Right atrium auricular region (tissue), 2 donors: ENCODE results near the gene POLQ. TPM values are rescaled to one million over a fixed set of nuclear protein-coding genes. Genes with fewer than 3 reads are reported as not detected.
"Not testable (repeated sequence)": the region's sequence is repeated elsewhere in the genome, so short reads cannot be mapped to it uniquely, and the experiment has no call there.

Experiments used
- DNase-seq: peaks from one replicate; pipeline ENCODE4 v3.0.0-alpha.2; 2019; ENCODE audit warnings: low spot score
- H3K27ac ChIP-seq, 2 donors: fragments of 200-600 bp; sonication (generic); 1 replicate in 1 of 2; 2 replicates in 1 of 2; pipeline ENCODE4 v1.5.1; 2016 to 2019
- H3K27me3 ChIP-seq, 2 donors: fragments of 200-600 bp; sonication (generic); one replicate each; pipeline versions ENCODE4 v1.5.1 to v1.6.0; 2017 to 2019
- H3K36me3 ChIP-seq: fragments of 200-600 bp; sonication (generic); one replicate; pipeline ENCODE4 v1.5.1; 2016
- H3K4me1 ChIP-seq, 2 donors: fragments of 200-600 bp; sonication (generic); one replicate each; pipeline versions ENCODE4 v1.5.1 to v1.6.0; 2017 to 2019
- H3K4me3 ChIP-seq, 2 donors: fragments of 200-600 bp; sonication (generic); 1 replicate in 1 of 2; 2 replicates in 1 of 2; pipeline ENCODE4 v1.5.1; 2017 to 2019; ENCODE audit warnings: mild to moderate bottlenecking in 1 of 2, moderate library complexity in 1 of 2
- H3K9me3 ChIP-seq, 2 donors: fragments of 200-600 bp; sonication (generic); one replicate each; pipeline ENCODE4 v1.5.1; 2019
- total RNA-seq, 2 donors: library from RNA; depleted of rRNA; stranded (reverse); fragments of >200 nt; gene quantifications; one replicate each; pipeline ENCODE4 v1.1.0, GENCODE V29; 2016
- TF ChIP-seq, protein P1 (sequence below), 2 donors: fragments of 200-600 bp; sonication (generic); IDR thresholded peaks; one replicate each; pipeline ENCODE4 v1.5.1; 2019; ENCODE audit warnings: antibody characterized with exemption in 2 of 2

The POLQ gene
- total RNA-seq, result under 1 TPM; 0.28 to 0.41 TPM

- no peaks in the 10 kb centered on the region for H3K36me3 ChIP-seq
- no peaks in the 10 kb centered on the region for H3K27me3 ChIP-seq
- peak; percentile 92 for DNase-seq
- H3K9me3 ChIP-seq, result no peaks in the 10 kb centered on the region
- H3K4me3 ChIP-seq, result peak within 1 kb of the TSS; percentile 46 to 63
- H3K4me1 ChIP-seq, result peaks cover 0 to 8% of the 10 kb centered on the region in 2 donors
- H3K27ac ChIP-seq, result peak within 1 kb of the TSS; percentile 71 to 75
- TF ChIP-seq, protein P1, sequence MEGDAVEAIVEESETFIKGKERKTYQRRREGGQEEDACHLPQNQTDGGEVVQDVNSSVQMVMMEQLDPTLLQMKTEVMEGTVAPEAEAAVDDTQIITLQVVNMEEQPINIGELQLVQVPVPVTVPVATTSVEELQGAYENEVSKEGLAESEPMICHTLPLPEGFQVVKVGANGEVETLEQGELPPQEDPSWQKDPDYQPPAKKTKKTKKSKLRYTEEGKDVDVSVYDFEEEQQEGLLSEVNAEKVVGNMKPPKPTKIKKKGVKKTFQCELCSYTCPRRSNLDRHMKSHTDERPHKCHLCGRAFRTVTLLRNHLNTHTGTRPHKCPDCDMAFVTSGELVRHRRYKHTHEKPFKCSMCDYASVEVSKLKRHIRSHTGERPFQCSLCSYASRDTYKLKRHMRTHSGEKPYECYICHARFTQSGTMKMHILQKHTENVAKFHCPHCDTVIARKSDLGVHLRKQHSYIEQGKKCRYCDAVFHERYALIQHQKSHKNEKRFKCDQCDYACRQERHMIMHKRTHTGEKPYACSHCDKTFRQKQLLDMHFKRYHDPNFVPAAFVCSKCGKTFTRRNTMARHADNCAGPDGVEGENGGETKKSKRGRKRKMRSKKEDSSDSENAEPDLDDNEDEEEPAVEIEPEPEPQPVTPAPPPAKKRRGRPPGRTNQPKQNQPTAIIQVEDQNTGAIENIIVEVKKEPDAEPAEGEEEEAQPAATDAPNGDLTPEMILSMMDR (IDR thresholded peaks at IDR 0.05), result no peak
These were observed at the start of gene POLQ for GRCh38 chr3:121545574-121546455. Gene POLQ, minus strand, starts transcription at chr3:121545988. Its CDS starts 111 bp downstream, at chr3:121545877.

DNA sequence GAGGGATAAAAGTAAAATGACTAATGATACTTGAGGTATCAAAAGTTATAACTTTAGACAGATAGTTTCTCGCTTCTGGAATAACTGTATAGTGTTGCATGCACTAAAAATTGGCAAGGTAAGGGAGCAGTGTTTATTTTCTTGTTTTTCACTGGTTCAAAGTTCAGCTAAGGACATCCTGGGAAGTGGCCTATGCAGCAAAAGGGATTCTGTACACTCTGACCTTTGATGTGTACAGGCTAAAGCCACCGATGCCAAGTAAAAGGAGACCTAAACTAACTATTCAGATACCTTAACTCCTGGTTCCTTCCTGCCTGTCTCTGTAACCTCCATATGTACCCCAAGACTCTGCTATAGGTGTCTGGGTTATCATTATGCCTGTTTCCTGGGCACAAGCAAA is 49.1 kb upstream of the POLQ start:
- DNase-seq, result no peak
- Histone ChIP-seq H3K4me3 (peak overlapping the region; percentile 48 to 51), H3K4me1 (peaks cover 0 to 6% of the 10 kb centered on the region in 2 donors), H3K36me3 (no peaks in the 10 kb centered on the region), H3K27ac (peak overlapping the region; percentile 84 to 91), H3K9me3 (no peaks in the 10 kb centered on the region), H3K27me3 (no peaks in the 10 kb centered on the region)
- TF ChIP-seq, protein P1 (IDR thresholded peaks at IDR 0.05), result no peak

DNA sequence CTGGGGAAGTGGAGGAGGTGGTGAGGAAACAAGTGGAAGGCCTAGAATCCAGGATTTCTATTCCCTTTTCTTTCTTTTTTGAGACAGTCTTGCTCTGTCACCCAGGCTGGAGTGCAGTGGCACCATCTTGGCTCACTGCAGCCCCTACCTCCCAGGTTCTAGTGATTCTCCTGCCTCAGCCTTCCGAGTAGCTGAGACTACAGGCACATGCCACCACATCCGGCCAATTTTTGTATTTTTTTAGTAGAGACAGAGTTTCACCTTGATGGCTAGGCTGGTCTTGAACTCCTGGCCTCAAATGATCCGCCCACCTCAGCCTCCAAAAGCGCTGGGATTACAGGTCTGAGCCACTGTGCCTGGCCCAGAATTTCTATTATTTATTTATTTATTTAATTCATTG is 48.0 kb upstream of the POLQ start:
- DNase-seq, H3K36me3 ChIP-seq, H3K9me3 ChIP-seq, H3K27me3 ChIP-seq, H3K4me1 ChIP-seq: not testable (repeated sequence)
- Histone ChIP-seq H3K4me3 (peak overlapping the region; percentile 48 to 51), H3K27ac (peak overlapping the region; percentile 84 to 91)

- Histone ChIP-seq H3K4me3 (peak within 1 kb of the TSS; percentile 48 to 51), H3K27ac (peak within 1 kb of the TSS; percentile 84 to 91)
These were observed 47.3 kb upstream of the POLQ start, which contains the start of gene FBXO40 for GRCh38 chr3:121592856-121593702. Gene FBXO40, plus strand, starts transcription at chr3:121593379. Its CDS starts 27,197 bp downstream, at chr3:121620576.

DNA sequence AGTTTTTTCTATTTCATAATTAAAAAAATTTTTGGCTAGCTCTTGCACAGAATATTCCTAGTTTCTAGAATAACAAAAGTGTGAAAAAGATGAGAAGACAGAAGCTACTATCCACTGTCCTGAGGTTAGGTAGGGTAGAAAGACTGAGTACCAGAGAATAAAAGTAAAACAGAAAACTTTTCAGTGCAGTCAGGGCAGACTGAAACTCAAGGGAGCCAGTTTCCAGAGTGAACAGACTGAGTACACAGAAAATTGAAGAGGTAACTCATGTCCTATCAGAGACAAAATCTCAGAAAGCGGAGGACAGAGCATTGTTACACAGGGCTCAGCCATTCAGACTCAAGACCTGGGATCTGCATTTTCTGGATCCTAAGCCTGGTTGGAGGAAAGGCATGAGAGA is 38.6 kb upstream of the POLQ start:
- TF ChIP-seq, protein P1 (IDR thresholded peaks at IDR 0.05), result no peak
- no peak for DNase-seq
- Histone ChIP-seq H3K27me3 (no peaks in the 10 kb centered on the region), H3K9me3 (no peaks in the 10 kb centered on the region), H3K4me3 (no peak overlapping the region), H3K4me1 (no peaks in the 10 kb centered on the region), H3K36me3 (no peaks in the 10 kb centered on the region), H3K27ac (no peak overlapping the region)

More at GRCh38 chr3:121592856-121593702, 47.3 kb upstream of the POLQ start, which contains the start of gene FBXO40:
- TF ChIP-seq, protein P1 (IDR thresholded peaks at IDR 0.05), result peak in 1 of 2 donors; percentile 44
- H3K27me3 ChIP-seq, result no peaks in the 10 kb centered on the region
- H3K9me3 ChIP-seq, result no peaks in the 10 kb centered on the region
- H3K4me1 ChIP-seq, result peaks cover 0 to 4% of the 10 kb centered on the region in 2 donors
- no peaks in the 10 kb centered on the region for H3K36me3 ChIP-seq
- no peak for DNase-seq

GRCh38 chr3:121581691-121582090 is 35.9 kb upstream of the POLQ start:
- DNase-seq, result no peak
- TF ChIP-seq, protein P1 (IDR thresholded peaks at IDR 0.05), result no peak
- Histone ChIP-seq H3K4me3 (no peak overlapping the region), H3K27ac (no peak overlapping the region), H3K36me3 (no peaks in the 10 kb centered on the region), H3K9me3 (no peaks in the 10 kb centered on the region), H3K4me1 (no peaks in the 10 kb centered on the region), H3K27me3 (no peaks in the 10 kb centered on the region)
